ENCODE data around the gene SELPLG. TPM values are rescaled to one million over a fixed set of nuclear protein-coding genes. Genes with fewer than 3 reads are reported as not detected.

SELPLG gene
- total RNA-seq, 1 donor from 2014 or later: 5.8 TPM

DNA sequence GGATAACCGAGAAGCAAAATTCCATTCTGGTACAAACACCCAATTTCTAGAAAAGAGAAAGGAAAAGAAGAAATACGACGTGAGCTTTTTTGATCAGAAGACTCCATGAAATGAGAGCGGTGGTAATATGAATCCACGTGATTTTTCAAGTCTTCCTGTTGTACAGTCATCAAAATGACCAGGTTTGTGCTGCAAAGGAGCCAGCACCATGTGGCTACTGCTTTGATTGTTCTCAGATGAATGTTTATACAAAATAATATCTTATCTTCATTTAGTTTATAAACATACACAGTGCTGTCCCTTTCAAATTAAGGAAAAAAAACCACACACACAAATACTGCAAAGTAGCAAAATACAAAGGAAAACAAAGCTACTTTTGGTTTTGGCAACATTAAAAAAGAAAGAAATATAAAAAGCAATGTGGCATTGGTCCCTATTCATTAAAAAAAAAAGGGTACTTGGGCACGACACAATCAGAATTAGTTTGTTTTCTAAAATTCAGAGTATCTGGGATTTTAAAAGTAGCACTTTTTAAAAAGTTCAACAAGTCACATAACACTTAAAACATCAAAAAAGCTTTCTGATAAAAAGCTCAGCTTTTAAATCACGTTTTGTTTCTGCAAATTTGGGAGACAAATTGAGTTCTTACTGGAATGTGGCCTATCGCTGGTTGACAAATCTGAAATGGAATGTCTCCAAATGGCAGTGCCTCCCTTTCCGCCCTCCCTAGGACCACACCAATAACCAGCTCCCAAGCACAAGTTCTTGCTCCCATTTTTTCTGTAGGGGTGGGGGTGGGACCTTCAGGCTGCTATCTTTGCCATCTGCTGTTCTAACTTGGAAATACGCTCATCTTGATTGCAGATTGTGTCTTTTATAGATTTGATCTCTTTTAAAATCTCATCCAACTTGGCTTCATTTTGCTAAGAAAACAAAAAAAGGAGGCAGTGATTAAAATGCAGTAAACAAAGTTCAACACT, 13.2 kb upstream of the SELPLG start:
- H3K27me3 ChIP-seq (ENCODE audit: insufficient read depth, low read length): no peaks in the 10 kb centered on the region
- peak overlapping the region; percentile 6 for H3K27ac ChIP-seq (ENCODE audit: low read depth, low read length)
- Mint-ChIP-seq H3K9me3 (ENCODE audit: unreplicated experiment) (no peaks in the 10 kb centered on the region), H3K4me3 (ENCODE audit: unreplicated experiment) (peak overlapping the region; percentile 3), H3K4me1 (ENCODE audit: low read depth, unreplicated experiment) (peaks cover 62% of the 10 kb centered on the region), H3K27ac (ENCODE audit: unreplicated experiment) (peak overlapping the region; percentile 13), H3K27me3 (ENCODE audit: low read depth, unreplicated experiment) (no peaks in the 10 kb centered on the region), H3K36me3 (ENCODE audit: low read depth, unreplicated experiment) (peaks cover 32% of the 10 kb centered on the region)
- FAIRE-seq (no peak), DNase-seq (ENCODE audit: low read depth) (peak; percentile 45)
- peaks cover 36% of the 10 kb centered on the region for H3K79me2 ChIP-seq (ENCODE audit: insufficient read depth, low read length)
- peaks cover 43% of the 10 kb centered on the region for H3K4me1 ChIP-seq (ENCODE audit: insufficient read depth, low read length)
- peaks cover 64% of the 10 kb centered on the region for H3K36me3 ChIP-seq (ENCODE audit: insufficient read depth, low read length)
- H3K4me2 ChIP-seq (ENCODE audit: low read length): no peak overlapping the region
- no peaks in the 10 kb centered on the region for H3K9me3 ChIP-seq (ENCODE audit: insufficient read depth, low read depth, low read length)
- peaks cover 27% of the 10 kb centered on the region for H4K20me1 ChIP-seq (ENCODE audit: insufficient read depth, low read length)
- no peak overlapping the region for H3K9ac ChIP-seq (ENCODE audit: low read length)
- H3K4me3 ChIP-seq (ENCODE audit: insufficient read depth, low read depth, low read length): no peak overlapping the region
- TF ChIP-seq CTCF (IDR thresholded peaks at IDR 0.05; ENCODE audit: insufficient read depth, low read depth, low read length) (peak; percentile 11), EZH2 (IDR thresholded peaks at IDR 0.05; ENCODE audit: insufficient read depth, low read length) (no peak)
- no peak overlapping the region for H2AFZ ChIP-seq (ENCODE audit: low read depth, low read length)

GRCh38 chr12:108645686-108646599, 12.2 kb upstream of the SELPLG start:
- Histone ChIP-seq H3K4me1 (ENCODE audit: insufficient read depth, low read length) (peaks cover 52% of the 10 kb centered on the region), H3K79me2 (ENCODE audit: insufficient read depth, low read length) (peaks cover 33% of the 10 kb centered on the region), H3K4me2 (ENCODE audit: low read length) (no peak overlapping the region), H3K4me3 (ENCODE audit: insufficient read depth, low read depth, low read length) (no peak overlapping the region), H3K27ac (ENCODE audit: low read depth, low read length) (peak overlapping the region; percentile 6), H3K27me3 (ENCODE audit: insufficient read depth, low read length) (no peaks in the 10 kb centered on the region), H3K9ac (ENCODE audit: low read length) (no peak overlapping the region), H4K20me1 (ENCODE audit: insufficient read depth, low read length) (peaks cover 37% of the 10 kb centered on the region), H3K36me3 (ENCODE audit: insufficient read depth, low read length) (peaks cover 60% of the 10 kb centered on the region), H2AFZ (ENCODE audit: low read depth, low read length) (no peak overlapping the region), H3K9me3 (ENCODE audit: insufficient read depth, low read depth, low read length) (no peaks in the 10 kb centered on the region)
- TF ChIP-seq EZH2 (IDR thresholded peaks at IDR 0.05; ENCODE audit: insufficient read depth, low read length) (no peak), CTCF (IDR thresholded peaks at IDR 0.05; ENCODE audit: insufficient read depth, low read depth, low read length) (no peak)
- Mint-ChIP-seq H3K27ac (ENCODE audit: unreplicated experiment) (peak overlapping the region; percentile 75), H3K4me1 (ENCODE audit: low read depth, unreplicated experiment) (peaks cover 72% of the 10 kb centered on the region), H3K4me3 (ENCODE audit: unreplicated experiment) (peak overlapping the region; percentile 3), H3K9me3 (ENCODE audit: unreplicated experiment) (no peaks in the 10 kb centered on the region), H3K27me3 (ENCODE audit: low read depth, unreplicated experiment) (no peaks in the 10 kb centered on the region), H3K36me3 (ENCODE audit: low read depth, unreplicated experiment) (peaks cover 32% of the 10 kb centered on the region)
- no peak for DNase-seq (ENCODE audit: low read depth)
- no peak for FAIRE-seq

Measured in astrocyte (in vitro differentiated cells and primary cell).